ENCODE measurements around the gene NLRP12.

DNA sequence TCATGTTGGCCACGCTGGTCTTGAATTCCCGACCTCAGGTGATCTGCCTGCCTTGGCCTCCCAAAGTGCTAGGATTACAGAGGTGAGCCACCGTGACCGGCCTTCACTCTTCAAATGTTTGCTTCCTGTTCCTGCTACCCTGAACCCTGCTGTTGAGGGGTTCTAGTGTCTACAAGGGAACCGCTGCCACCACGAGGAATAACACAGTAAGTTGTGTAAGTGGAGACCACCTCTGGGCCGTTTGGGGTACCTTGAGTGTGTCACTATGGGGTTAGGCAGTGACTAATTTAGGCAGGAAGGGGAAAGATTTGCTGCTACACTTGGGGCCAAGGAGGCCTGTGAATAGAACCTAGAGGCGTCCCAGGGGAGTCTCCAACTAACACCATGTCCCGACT, 41.4 kb upstream of the NLRP12 start:
- TF ChIP-seq CTCF (conservative IDR thresholded peaks at IDR 0.05 in 1 of 2, IDR thresholded peaks at IDR 0.05 in 1 of 2; ENCODE audit: low read depth in 1 of 2, low read length in 2 of 2) (no peak), EZH2 (IDR thresholded peaks at IDR 0.05; ENCODE audit: low read length, missing control alignments) (no peak)
